Measurements from ENCODE around the gene TENM3.

TENM3 gene

GRCh38 chr4:182717788-182718583 lies 474.8 kb downstream of the TENM3 start:
- no peaks in the 10 kb centered on the region for H3K4me1 Mint-ChIP-seq
- no peak overlapping the region for H3K4me3 Mint-ChIP-seq
- no peaks in the 10 kb centered on the region for H3K36me3 Mint-ChIP-seq
- H3K9me3 Mint-ChIP-seq: no peaks in the 10 kb centered on the region
- H3K27me3 Mint-ChIP-seq: no peaks in the 10 kb centered on the region
- no peak overlapping the region for H3K27ac Mint-ChIP-seq
- DNase-seq: no peak
- CTCF ChIA-PET: no interaction called here

GRCh38 chr4:182724414-182724813 lies 481.2 kb downstream of the TENM3 start:
- H3K4me1 Mint-ChIP-seq: no peaks in the 10 kb centered on the region
- no peaks in the 10 kb centered on the region for H3K36me3 Mint-ChIP-seq
- no peak for DNase-seq
- CTCF ChIA-PET: no interaction called here
- no peak overlapping the region for H3K27ac Mint-ChIP-seq
- H3K9me3 Mint-ChIP-seq: no peaks in the 10 kb centered on the region
- H3K27me3 Mint-ChIP-seq: no peaks in the 10 kb centered on the region
- no peak overlapping the region for H3K4me3 Mint-ChIP-seq

- Mint-ChIP-seq H3K9me3 (no peaks in the 10 kb centered on the region), H3K4me3 (no peak overlapping the region), H3K27me3 (no peaks in the 10 kb centered on the region), H3K36me3 (no peaks in the 10 kb centered on the region), H3K27ac (no peak overlapping the region), H3K4me1 (no peaks in the 10 kb centered on the region)
- no peak for DNase-seq
- CTCF ChIA-PET: no interaction called here
Measured at GRCh38 chr4:182729516-182729915, 486.3 kb downstream of the TENM3 start.

GRCh38 chr4:182730791-182731190 lies 487.6 kb downstream of the TENM3 start:
- DNase-seq: no peak
- Mint-ChIP-seq H3K4me1 (no peaks in the 10 kb centered on the region), H3K9me3 (no peaks in the 10 kb centered on the region), H3K27me3 (no peaks in the 10 kb centered on the region), H3K27ac (no peak overlapping the region), H3K36me3 (no peaks in the 10 kb centered on the region), H3K4me3 (no peak overlapping the region)
- CTCF ChIA-PET: no interaction called here

- Mint-ChIP-seq H3K9me3 (no peaks in the 10 kb centered on the region), H3K36me3 (no peaks in the 10 kb centered on the region), H3K4me1 (no peaks in the 10 kb centered on the region), H3K27ac (no peak overlapping the region), H3K27me3 (no peaks in the 10 kb centered on the region), H3K4me3 (no peak overlapping the region)
- CTCF ChIA-PET: no interaction called here
- no peak for DNase-seq
Measured at GRCh38 chr4:182736207-182736606, 493.0 kb downstream of the TENM3 start.

- no peaks in the 10 kb centered on the region for H3K27me3 Mint-ChIP-seq
- no peak overlapping the region for H3K27ac Mint-ChIP-seq
- DNase-seq: no peak
- H3K9me3 Mint-ChIP-seq: no peaks in the 10 kb centered on the region
- no peaks in the 10 kb centered on the region for H3K36me3 Mint-ChIP-seq
- H3K4me3 Mint-ChIP-seq: no peak overlapping the region
- CTCF ChIA-PET: no interaction called here
- no peaks in the 10 kb centered on the region for H3K4me1 Mint-ChIP-seq
Measured at GRCh38 chr4:182738283-182739047, 495.3 kb downstream of the TENM3 start.

- CTCF ChIA-PET: interaction anchor here (0.6 kb wide), 1 partner anchor 128 kb away, joined by 3 read pairs; no protein-coding TSS in a partner anchor
- Mint-ChIP-seq H3K9me3 (no peaks in the 10 kb centered on the region), H3K36me3 (no peaks in the 10 kb centered on the region), H3K27ac (no peak overlapping the region), H3K4me1 (no peaks in the 10 kb centered on the region), H3K4me3 (no peak overlapping the region), H3K27me3 (no peaks in the 10 kb centered on the region)
- no peak for DNase-seq
Measured at GRCh38 chr4:182740256-182740655, 497.1 kb downstream of the TENM3 start.

- no peak for DNase-seq
- no peak overlapping the region for H3K27ac Mint-ChIP-seq
- H3K9me3 Mint-ChIP-seq: no peaks in the 10 kb centered on the region
- CTCF ChIA-PET: interaction anchor here (0.6 kb wide), 1 partner anchor 40 kb away, joined by 3 read pairs; no protein-coding TSS in a partner anchor
- H3K4me1 Mint-ChIP-seq: no peaks in the 10 kb centered on the region
- H3K4me3 Mint-ChIP-seq: no peak overlapping the region
- H3K27me3 Mint-ChIP-seq: no peaks in the 10 kb centered on the region
- no peaks in the 10 kb centered on the region for H3K36me3 Mint-ChIP-seq
Measured at GRCh38 chr4:182741054-182741453, 497.9 kb downstream of the TENM3 start.

GRCh38 chr4:182741914-182742313 lies 498.7 kb downstream of the TENM3 start:
- H3K9me3 Mint-ChIP-seq: no peaks in the 10 kb centered on the region
- no peak overlapping the region for H3K27ac Mint-ChIP-seq
- DNase-seq: no peak
- no peak overlapping the region for H3K4me3 Mint-ChIP-seq
- no peaks in the 10 kb centered on the region for H3K36me3 Mint-ChIP-seq
- no peaks in the 10 kb centered on the region for H3K4me1 Mint-ChIP-seq
- no peaks in the 10 kb centered on the region for H3K27me3 Mint-ChIP-seq
- CTCF ChIA-PET: no interaction called here

GRCh38 chr4:182743815-182744214 lies 500.6 kb downstream of the TENM3 start:
- H3K27ac Mint-ChIP-seq: no peak overlapping the region
- no peak overlapping the region for H3K4me3 Mint-ChIP-seq
- no peaks in the 10 kb centered on the region for H3K4me1 Mint-ChIP-seq
- CTCF ChIA-PET: no interaction called here
- H3K36me3 Mint-ChIP-seq: no peaks in the 10 kb centered on the region
- no peak for DNase-seq
- no peaks in the 10 kb centered on the region for H3K9me3 Mint-ChIP-seq
- no peaks in the 10 kb centered on the region for H3K27me3 Mint-ChIP-seq

- Mint-ChIP-seq H3K27ac (no peak overlapping the region), H3K4me3 (no peak overlapping the region), H3K4me1 (no peaks in the 10 kb centered on the region), H3K9me3 (no peaks in the 10 kb centered on the region), H3K36me3 (no peaks in the 10 kb centered on the region), H3K27me3 (no peaks in the 10 kb centered on the region)
- CTCF ChIA-PET: no interaction called here
- DNase-seq: no peak
Measured at GRCh38 chr4:182745237-182745636, 502.0 kb downstream of the TENM3 start.

- Mint-ChIP-seq H3K36me3 (no peaks in the 10 kb centered on the region), H3K4me1 (no peaks in the 10 kb centered on the region), H3K9me3 (no peaks in the 10 kb centered on the region), H3K4me3 (no peak overlapping the region), H3K27ac (no peak overlapping the region), H3K27me3 (no peaks in the 10 kb centered on the region)
- no peak for DNase-seq
- CTCF ChIA-PET: no interaction called here
Measured at GRCh38 chr4:182746876-182747275, 503.7 kb downstream of the TENM3 start.

- DNase-seq: no peak
- no peaks in the 10 kb centered on the region for H3K9me3 Mint-ChIP-seq
- H3K4me3 Mint-ChIP-seq: no peak overlapping the region
- H3K27ac Mint-ChIP-seq: no peak overlapping the region
- no peaks in the 10 kb centered on the region for H3K36me3 Mint-ChIP-seq
- H3K4me1 Mint-ChIP-seq: no peaks in the 10 kb centered on the region
- no peaks in the 10 kb centered on the region for H3K27me3 Mint-ChIP-seq
- CTCF ChIA-PET: no interaction called here
Measured at GRCh38 chr4:182748283-182748682, 505.1 kb downstream of the TENM3 start.

GRCh38 chr4:182748949-182749348 lies 505.7 kb downstream of the TENM3 start:
- no peaks in the 10 kb centered on the region for H3K36me3 Mint-ChIP-seq
- CTCF ChIA-PET: no interaction called here
- H3K27me3 Mint-ChIP-seq: no peaks in the 10 kb centered on the region
- no peak for DNase-seq
- H3K27ac Mint-ChIP-seq: no peak overlapping the region
- no peaks in the 10 kb centered on the region for H3K9me3 Mint-ChIP-seq
- no peak overlapping the region for H3K4me3 Mint-ChIP-seq
- H3K4me1 Mint-ChIP-seq: no peaks in the 10 kb centered on the region

GRCh38 chr4:182749667-182750167 lies 506.5 kb downstream of the TENM3 start:
- no peak for DNase-seq
- Mint-ChIP-seq H3K27ac (no peak overlapping the region), H3K4me3 (no peak overlapping the region), H3K36me3 (no peaks in the 10 kb centered on the region), H3K4me1 (no peaks in the 10 kb centered on the region), H3K27me3 (no peaks in the 10 kb centered on the region), H3K9me3 (no peaks in the 10 kb centered on the region)
- CTCF ChIA-PET: no interaction called here
